AG04449 (cell line): ENCODE data around the gene FBXL5.
A peak's percentile ranks its signal among the peaks of the same experiment; 100 is the strongest.

Experiments
- CTCF ChIA-PET: fragments of 350-600 bp; formaldehyde crosslinking; extraction: SDS; loops from one replicate; lab custom pipeline; 2021; ENCODE audit warnings: antibody characterized with exemption; lab: Yijun Ruan, JAX
- POLR2A ChIA-PET: fragments of 400-600, 350-600 bp; formaldehyde crosslinking; extraction: SDS; loops from one replicate; lab custom pipeline; 2020; ENCODE audit warnings: antibody characterized with exemption, inconsistent platforms; lab: Yijun Ruan, JAX
- DNase-seq: peaks from one replicate; pipeline ENCODE4 v3.0.0-alpha.2; 2010; ENCODE audit warnings: low read depth, low spot score
- H3K4me3 ChIP-seq: 2 replicates; pipeline ENCODE4 v1.5.1; 2011; ENCODE audit warnings: low read depth, mild to moderate bottlenecking, control low read depth, low read length
- TF ChIP-seq, protein P1 (sequence below): IDR thresholded peaks from one replicate; pipeline ENCODE4 v1.5.1; 2011; ENCODE audit warnings: mild to moderate bottlenecking, moderate library complexity, low read length, control low read depth, inconsistent platforms; ENCODE audit not compliant: insufficient read depth; ENCODE audit errors: missing control alignments

FBXL5 gene

DNA sequence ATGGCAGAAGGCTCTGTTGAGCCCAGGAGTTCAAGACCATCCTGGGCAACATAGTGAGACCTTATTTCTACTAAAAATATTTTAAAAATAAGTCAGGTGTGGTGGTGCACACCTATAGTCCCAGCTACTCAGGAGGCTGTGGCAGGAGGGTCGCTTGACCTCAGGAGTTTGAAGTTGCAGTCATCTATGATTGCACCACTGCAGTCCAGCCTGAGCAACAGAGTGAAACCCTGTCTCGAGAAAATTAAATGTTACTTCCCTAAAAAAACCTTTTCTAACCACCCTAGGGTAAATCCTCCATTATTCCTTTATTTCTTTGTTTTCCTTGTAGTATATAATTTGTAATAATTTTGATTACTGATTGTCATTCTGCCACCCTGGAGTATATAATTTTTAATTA lies 34.4 kb upstream of the FBXL5 start:
- no peak for DNase-seq
- POLR2A ChIA-PET, result no interaction called here
- TF ChIP-seq, protein P1, sequence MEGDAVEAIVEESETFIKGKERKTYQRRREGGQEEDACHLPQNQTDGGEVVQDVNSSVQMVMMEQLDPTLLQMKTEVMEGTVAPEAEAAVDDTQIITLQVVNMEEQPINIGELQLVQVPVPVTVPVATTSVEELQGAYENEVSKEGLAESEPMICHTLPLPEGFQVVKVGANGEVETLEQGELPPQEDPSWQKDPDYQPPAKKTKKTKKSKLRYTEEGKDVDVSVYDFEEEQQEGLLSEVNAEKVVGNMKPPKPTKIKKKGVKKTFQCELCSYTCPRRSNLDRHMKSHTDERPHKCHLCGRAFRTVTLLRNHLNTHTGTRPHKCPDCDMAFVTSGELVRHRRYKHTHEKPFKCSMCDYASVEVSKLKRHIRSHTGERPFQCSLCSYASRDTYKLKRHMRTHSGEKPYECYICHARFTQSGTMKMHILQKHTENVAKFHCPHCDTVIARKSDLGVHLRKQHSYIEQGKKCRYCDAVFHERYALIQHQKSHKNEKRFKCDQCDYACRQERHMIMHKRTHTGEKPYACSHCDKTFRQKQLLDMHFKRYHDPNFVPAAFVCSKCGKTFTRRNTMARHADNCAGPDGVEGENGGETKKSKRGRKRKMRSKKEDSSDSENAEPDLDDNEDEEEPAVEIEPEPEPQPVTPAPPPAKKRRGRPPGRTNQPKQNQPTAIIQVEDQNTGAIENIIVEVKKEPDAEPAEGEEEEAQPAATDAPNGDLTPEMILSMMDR, result no peak
- CTCF ChIA-PET, result interaction anchor here (0.8 to 1.3 kb wide), 2 partner anchors 10 to 40 kb away, joined by 3 to 4 read pairs; no protein-coding TSS in a partner anchor
- no peak overlapping the region for H3K4me3 ChIP-seq

- ChIA-PET CTCF (interaction anchor here (0.9 to 1.3 kb wide), 3 partner anchors 9 to 208 kb away, joined by 3 to 4 read pairs (median 3); no protein-coding TSS in a partner anchor), POLR2A (no interaction called here)
- DNase-seq, result no peak
- TF ChIP-seq, protein P1, result no peak
- no peak overlapping the region for H3K4me3 ChIP-seq
These were observed 32.9 kb upstream of the FBXL5 start for GRCh38 chr4:15688051-15688450.

- DNase-seq, result no peak
- ChIA-PET CTCF (no interaction called here), POLR2A (no interaction called here)
- H3K4me3 ChIP-seq, result no peak overlapping the region
- TF ChIP-seq, protein P1, result no peak
These were observed 29.3 kb upstream of the FBXL5 start for GRCh38 chr4:15684498-15684897.

- CTCF ChIA-PET, result interaction anchor here (1.0 to 1.4 kb wide), 4 partner anchors 10 to 204 kb away, joined by 3 to 4 read pairs (median 3); partner anchors contain the start of gene FBXL5
- DNase-seq, result no peak
- POLR2A ChIA-PET, result interaction anchor here (1.0 to 2.4 kb wide), 2 partner anchors 12 to 33 kb away, joined by 4 to 11 read pairs; no protein-coding TSS in a partner anchor
- TF ChIP-seq, protein P1, result no peak
- H3K4me3 ChIP-seq, result peak overlapping the region; percentile 87
These were observed 28.0 kb upstream of the FBXL5 start for GRCh38 chr4:15683143-15683495.

DNA sequence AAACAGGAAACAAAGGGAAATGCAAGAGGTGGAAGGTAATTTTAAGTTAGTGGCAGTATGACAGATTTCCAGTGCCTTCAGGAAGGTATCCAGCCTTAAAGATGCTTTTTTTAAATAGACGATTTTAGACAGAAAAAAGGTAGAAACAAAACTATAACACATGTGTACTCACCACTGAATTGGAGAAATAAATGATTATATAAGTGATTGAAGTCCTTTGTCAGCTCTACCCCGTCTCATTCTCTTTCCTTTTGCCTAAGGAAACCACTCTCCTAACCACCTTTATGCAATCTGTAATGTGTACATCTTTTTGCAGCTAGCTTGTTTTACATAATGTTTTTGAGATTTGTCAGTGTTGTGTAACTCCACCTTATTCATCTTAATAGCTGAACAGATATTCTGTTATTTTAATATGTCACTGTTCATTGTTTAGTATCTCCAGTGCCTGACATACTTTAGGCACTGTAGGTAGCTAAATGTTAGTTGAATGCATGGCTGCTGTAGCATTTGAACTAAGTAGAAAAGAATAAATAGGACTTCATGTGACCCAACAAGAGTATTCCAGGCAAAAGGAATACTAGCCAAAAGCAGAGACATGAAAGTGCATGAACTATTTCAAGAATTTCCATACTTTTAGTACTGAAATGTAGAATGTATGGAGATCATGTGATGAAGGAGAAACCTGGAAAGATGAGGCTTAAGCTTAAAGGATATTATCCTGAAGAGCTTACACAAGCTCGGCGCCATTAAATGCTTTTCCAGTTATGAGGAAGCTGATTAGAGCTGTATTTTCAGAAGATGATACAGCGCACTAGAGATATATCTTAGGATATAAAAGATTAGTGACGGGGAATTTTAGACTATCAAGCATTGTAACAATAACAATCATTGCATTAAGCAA lies 27.3 kb upstream of the FBXL5 start:
- TF ChIP-seq, protein P1, result no peak
- DNase-seq, result no peak
- CTCF ChIA-PET, result interaction anchor here (1.0 to 1.4 kb wide), 7 partner anchors 9 to 203 kb away, joined by 3 to 4 read pairs (median 3); partner anchors contain the start of gene FBXL5
- POLR2A ChIA-PET, result interaction anchor here (0.9 to 2.4 kb wide), 3 partner anchors 12 to 33 kb away, joined by 4 to 11 read pairs (median 4); no protein-coding TSS in a partner anchor
- peak overlapping the region; percentile 87 for H3K4me3 ChIP-seq
